HCT116 (cell line): Measurements from ENCODE around the gene ABCD1. TPM values are rescaled to one million over a fixed set of nuclear protein-coding genes. Genes with fewer than 3 reads are reported as not detected.

Source experiments
- ATAC-seq: fragments of 200-7000 bp; cut with Tn5 transposase; 2 replicates; pipeline ENCODE4 v1.9.1; 2020; ENCODE audit warnings: mild to moderate bottlenecking, moderate library complexity
- BruUV-seq: library from RNA; stranded (reverse); fragments of 400-500 nt; replicated peaks from 2 replicates; lab custom pipeline; 2021; lab: Mats Ljungman, UMichigan
- CTCF ChIA-PET: fragments of 300-600 bp; sonication (Branson Sonifier 250); formaldehyde crosslinking; loops from one replicate; lab custom pipeline; 2021; ENCODE audit warnings: antibody characterized with exemption; lab: Charles Lee
- POLR2A ChIA-PET: fragments of 300-600, 350-600 bp; sonication (Branson Sonifier 250); formaldehyde crosslinking; loops from one replicate; lab custom pipeline; 2021; ENCODE audit warnings: antibody characterized with exemption; lab: Charles Lee
- RAD21 ChIA-PET, 2 experiments: fragments of 300-600 bp; sonication (Branson Sonifier 250); formaldehyde crosslinking; loops; one replicate each; lab custom pipeline; 2023; ENCODE audit warnings: low total read pairs in 2 of 2; ENCODE audit not compliant: uncharacterized antibody in 2 of 2, unreplicated experiment in 2 of 2, low non-redundant PET in 1 of 2; lab: Charles Lee
- DNase-seq: peaks from one replicate; pipeline ENCODE4 v3.0.0-alpha.2; 2010; ENCODE audit warnings: low read depth, low spot score
- H2AFZ ChIP-seq: fragments of 200-600 bp; shearing (Covaris generic), sonication (generic); 2 replicates; pipeline ENCODE4 v1.6.1; 2017; ENCODE audit warnings: low read depth, mixed run types, mixed read lengths, antibody characterized with exemption, low read length; ENCODE audit not compliant: poor library complexity, severe bottlenecking
- H3K27ac ChIP-seq: 2 replicates; pipeline ENCODE4 v1.5.1; 2012; ENCODE audit warnings: low read depth, low read length
- H3K27me3 ChIP-seq: fragments of 200-600 bp; sonication (generic); 2 replicates; pipeline ENCODE4 v1.6.1; 2016; ENCODE audit warnings: mixed run types, low read length, mixed read lengths; ENCODE audit not compliant: insufficient read depth
- H3K36me3 ChIP-seq, 2 experiments: fragments of 200-500 bp in 1 of 2; fragments of 200-600 bp in 1 of 2; sonication (Bioruptor generic) in 1 of 2; sonication (generic) in 1 of 2; 2 replicates each; pipeline versions ENCODE4 v1.5.1 to v1.6.1; 2014 to 2016; ENCODE audit warnings: low read length in 2 of 2, inconsistent platforms in 1 of 2, mixed read lengths in 1 of 2, mixed run types in 1 of 2; ENCODE audit not compliant: insufficient read depth in 2 of 2, control insufficient read depth in 1 of 2
- H3K4me1 ChIP-seq, 2 experiments: fragments of 200-600 bp in 1 of 2; sonication (generic) in 1 of 2; 2 replicates each; pipeline versions ENCODE4 v1.5.1 to v1.6.1; 2012 to 2017; ENCODE audit warnings: low read length in 2 of 2, inconsistent platforms in 1 of 2, mild to moderate bottlenecking in 1 of 2, mixed read lengths in 1 of 2, mixed run types in 1 of 2, moderate library complexity in 1 of 2; ENCODE audit not compliant: insufficient read depth in 2 of 2, control insufficient read depth in 1 of 2
- H3K4me2 ChIP-seq: fragments of 200-600 bp; sonication (generic); 2 replicates; pipeline ENCODE4 v1.6.1; 2017; ENCODE audit warnings: mixed run types, low read length, mixed read lengths
- H3K4me3 ChIP-seq, 2 experiments: fragments of 200-600 bp in 1 of 2; sonication (generic) in 1 of 2; replicated peaks in 1 of 2; 2 replicates each; pipeline ENCODE4 v1.5.1; 2011 to 2016; ENCODE audit warnings: low read length in 2 of 2, control low read depth in 1 of 2, low read depth in 1 of 2, mild to moderate bottlenecking in 1 of 2, mixed read lengths in 1 of 2, mixed run types in 1 of 2
- H3K79me2 ChIP-seq: fragments of 200-600 bp; sonication (generic); 2 replicates; pipeline ENCODE4 v1.6.1; 2017; ENCODE audit warnings: mild to moderate bottlenecking, mixed run types, low read length, moderate library complexity, mixed read lengths; ENCODE audit not compliant: insufficient read depth
- H3K9ac ChIP-seq: fragments of 200-600 bp; sonication (generic); 2 replicates; pipeline ENCODE4 v1.6.1; 2016; ENCODE audit warnings: low read length, mixed read lengths
- H3K9me2 ChIP-seq: fragments of 200-600 bp; sonication (generic), shearing (Covaris generic); 2 replicates; pipeline ENCODE4 v1.6.1; 2017; ENCODE audit warnings: mixed run types, mild to moderate bottlenecking, moderate library complexity; ENCODE audit not compliant: insufficient read depth
- H3K9me3 ChIP-seq, 2 experiments: fragments of 200-500 bp in 1 of 2; fragments of 200-600 bp in 1 of 2; sonication (Bioruptor generic) in 1 of 2; sonication (generic) in 1 of 2; 2 replicates each; pipeline ENCODE4 v1.6.1; 2014 to 2017; ENCODE audit warnings: low read length in 2 of 2, mixed read lengths in 2 of 2, inconsistent platforms in 1 of 2, low read depth in 1 of 2, mild to moderate bottlenecking in 1 of 2, mixed run types in 1 of 2, moderate library complexity in 1 of 2; ENCODE audit not compliant: control insufficient read depth in 1 of 2, insufficient read depth in 1 of 2
- H4K20me1 ChIP-seq: fragments of 200-600 bp; sonication (generic), shearing (Covaris generic); 2 replicates; pipeline ENCODE4 v1.6.1; 2017; ENCODE audit warnings: mixed run types, mild to moderate bottlenecking, moderate library complexity; ENCODE audit not compliant: insufficient read depth
- CBX3 ChIP-seq: IDR thresholded peaks from 2 replicates; pipeline ENCODE4 v1.6.1; 2012; ENCODE audit warnings: low read depth
- CEBPB ChIP-seq: IDR thresholded peaks from 2 replicates; pipeline ENCODE4 v1.6.1; 2012; ENCODE audit warnings: low read depth
- EGR1 ChIP-seq: IDR thresholded peaks from 2 replicates; pipeline ENCODE4 v1.6.1; 2012; ENCODE audit warnings: low read depth
- ELF1 ChIP-seq: IDR thresholded peaks from 2 replicates; pipeline ENCODE4 v1.6.1; 2012; ENCODE audit warnings: low read depth, borderline replicate concordance
- EZH2 ChIP-seq: fragments of 200-600 bp; sonication (generic); IDR thresholded peaks from 2 replicates; pipeline ENCODE4 v1.6.1; 2017; ENCODE audit warnings: antibody characterized with exemption, mixed run types
- EZH2phosphoT487 ChIP-seq: fragments of 200-600 bp; IDR thresholded peaks from 2 replicates; pipeline ENCODE4 v1.6.1; 2018; ENCODE audit warnings: antibody characterized with exemption, borderline replicate concordance
- FOSL1 ChIP-seq: IDR thresholded peaks from 2 replicates; pipeline ENCODE4 v1.6.1; 2012; ENCODE audit warnings: low read depth
- JUND ChIP-seq: IDR thresholded peaks from 2 replicates; pipeline ENCODE4 v1.6.1; 2012
- MAX ChIP-seq: IDR thresholded peaks from 2 replicates; pipeline ENCODE4 v1.6.1; 2012
- POLR2A ChIP-seq: IDR thresholded peaks from 2 replicates; pipeline ENCODE4 v1.7.0; 2011; ENCODE audit warnings: borderline replicate concordance; ENCODE audit not compliant: insufficient read depth, insufficient read length; ENCODE audit errors: extremely low read depth
- POLR2AphosphoS5 ChIP-seq: IDR thresholded peaks from 2 replicates; pipeline ENCODE4 v1.6.1; 2011; ENCODE audit warnings: mild to moderate bottlenecking, low read depth, low read length, moderate library complexity
- SIN3A ChIP-seq: IDR thresholded peaks from 2 replicates; pipeline ENCODE4 v1.6.1; 2012; ENCODE audit warnings: low read depth
- SP1 ChIP-seq: IDR thresholded peaks from 2 replicates; pipeline ENCODE4 v1.6.1; 2012; ENCODE audit warnings: low read depth
- SRF ChIP-seq: IDR thresholded peaks from 2 replicates; pipeline ENCODE4 v1.6.1; 2012; ENCODE audit warnings: low read depth
- YY1 ChIP-seq: IDR thresholded peaks from 2 replicates; pipeline ENCODE4 v1.6.1; 2011; ENCODE audit warnings: low read length, low read depth, moderate library complexity, mild to moderate bottlenecking; ENCODE audit not compliant: insufficient replicate concordance; ENCODE audit errors: extremely low read depth
- ZBTB33 ChIP-seq: IDR thresholded peaks from 2 replicates; pipeline ENCODE4 v1.6.1; 2011; ENCODE audit warnings: mild to moderate bottlenecking, low read length, moderate library complexity; ENCODE audit not compliant: insufficient replicate concordance; ENCODE audit errors: extremely low read depth
- ZNF274 ChIP-seq: fragments of 200-500 bp; sonication (Bioruptor generic); IDR thresholded peaks from 2 replicates; pipeline ENCODE4 v1.6.1; 2014; ENCODE audit warnings: mild to moderate bottlenecking, low read depth, low read length, inconsistent platforms
- intact Hi-C: fragments of 100-400 bp; cut with micrococcal nuclease; formaldehyde crosslinking; loops from 2 replicates; pipeline ENCODE4 v1.10.0; 2022
- total RNA-seq: library from RNA; stranded (reverse); gene quantifications from one replicate; pipeline ENCODE4 v1.2.1, GENCODE V29; 2021; ENCODE audit not compliant: unreplicated experiment
- TF ChIP-seq, protein P1 (sequence below), 3 experiments: fragments of 200-600 bp in 1 of 3; sonication (generic) in 1 of 3; IDR thresholded peaks in 2 of 3; conservative IDR thresholded peaks in 1 of 3; 2 replicates each; pipeline ENCODE4 v1.5.1; 2012 to 2017; ENCODE audit warnings: low read depth in 2 of 3, low read length in 2 of 3, antibody characterized with exemption in 1 of 3, borderline replicate concordance in 1 of 3, control low read depth in 1 of 3, mild to moderate bottlenecking in 1 of 3, mixed read lengths in 1 of 3, mixed run types in 1 of 3, moderate library complexity in 1 of 3; ENCODE audit not compliant: insufficient read depth in 1 of 3

Gene ABCD1
- total RNA-seq, 1 experiment from 2014 or later, result 7.1 TPM

GRCh38 chrX:153789654-153790053 is 65.0 kb downstream of the ABCD1 start:
- ATAC-seq (no peak), DNase-seq (no peak)
- ChIA-PET CTCF (no interaction called here), POLR2A (no interaction called here), RAD21 (no interaction called here)
- BruUV-seq, result no TSS peak
- peaks cover 25% of the 10 kb centered on the region for H3K79me2 ChIP-seq
- no peaks in the 10 kb centered on the region for H3K27me3 ChIP-seq
- H3K4me2 ChIP-seq, result no peak overlapping the region
- H3K36me3 ChIP-seq, result no peaks in the 10 kb centered on the region; a peak in 1 of 4 replicates
- H3K27ac ChIP-seq, result no peak overlapping the region
- peaks cover 0 to 10% of the 10 kb centered on the region in 2 experiments; a peak in 2 of 4 replicates for H3K4me1 ChIP-seq
- no peak overlapping the region for H2AFZ ChIP-seq
- H3K9ac ChIP-seq, result no peak overlapping the region
- intact Hi-C loops, result no loop called here
- TF ChIP-seq EZH2phosphoT487 (no peak), EGR1 (no peak), FOSL1 (no peak), SRF (no peak), CEBPB (no peak), ZBTB33 (no peak), POLR2A (no peak), MAX (no peak), SIN3A (no peak), EZH2 (no peak), ELF1 (no peak), SP1 (no peak), YY1 (no peak), JUND (no peak), ZNF274 (no peak), CBX3 (no peak), POLR2AphosphoS5 (no peak)
- TF ChIP-seq, protein P1, sequence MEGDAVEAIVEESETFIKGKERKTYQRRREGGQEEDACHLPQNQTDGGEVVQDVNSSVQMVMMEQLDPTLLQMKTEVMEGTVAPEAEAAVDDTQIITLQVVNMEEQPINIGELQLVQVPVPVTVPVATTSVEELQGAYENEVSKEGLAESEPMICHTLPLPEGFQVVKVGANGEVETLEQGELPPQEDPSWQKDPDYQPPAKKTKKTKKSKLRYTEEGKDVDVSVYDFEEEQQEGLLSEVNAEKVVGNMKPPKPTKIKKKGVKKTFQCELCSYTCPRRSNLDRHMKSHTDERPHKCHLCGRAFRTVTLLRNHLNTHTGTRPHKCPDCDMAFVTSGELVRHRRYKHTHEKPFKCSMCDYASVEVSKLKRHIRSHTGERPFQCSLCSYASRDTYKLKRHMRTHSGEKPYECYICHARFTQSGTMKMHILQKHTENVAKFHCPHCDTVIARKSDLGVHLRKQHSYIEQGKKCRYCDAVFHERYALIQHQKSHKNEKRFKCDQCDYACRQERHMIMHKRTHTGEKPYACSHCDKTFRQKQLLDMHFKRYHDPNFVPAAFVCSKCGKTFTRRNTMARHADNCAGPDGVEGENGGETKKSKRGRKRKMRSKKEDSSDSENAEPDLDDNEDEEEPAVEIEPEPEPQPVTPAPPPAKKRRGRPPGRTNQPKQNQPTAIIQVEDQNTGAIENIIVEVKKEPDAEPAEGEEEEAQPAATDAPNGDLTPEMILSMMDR (IDR thresholded peaks at IDR 0.05 in 2 of 3, conservative IDR thresholded peaks at IDR 0.05 in 1 of 3; ENCODE audit: borderline replicate concordance in 1 of 3, insufficient read depth in 1 of 3, low read depth in 2 of 3, low read length in 2 of 3), result no peak
- H3K9me3 ChIP-seq, result no peaks in the 10 kb centered on the region
- H4K20me1 ChIP-seq, result no peaks in the 10 kb centered on the region
- no peaks in the 10 kb centered on the region for H3K9me2 ChIP-seq
- no peak overlapping the region for H3K4me3 ChIP-seq
